ENCODE measurements around the gene GFOD2.

DNA sequence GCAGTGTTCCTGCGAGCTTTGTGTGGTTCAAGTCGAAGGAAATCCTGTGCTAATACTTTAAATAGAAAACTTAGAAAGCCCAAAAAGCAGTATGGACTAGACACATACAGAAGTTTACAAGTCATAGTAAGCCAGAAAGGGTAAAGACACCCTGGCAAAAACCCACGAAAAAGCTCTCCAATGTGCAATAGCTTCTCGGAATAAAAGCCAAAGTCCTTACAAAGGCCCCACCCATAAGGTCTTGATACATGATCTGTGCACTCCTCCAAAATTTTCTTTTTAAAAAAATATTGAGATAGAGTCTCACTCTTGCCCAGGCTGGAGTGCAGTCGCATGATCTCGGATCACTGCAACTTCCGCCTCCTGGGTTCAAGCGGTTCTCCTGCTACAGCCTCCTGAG lies 42.2 kb downstream of the GFOD2 start:
- TF ChIP-seq, protein P1, sequence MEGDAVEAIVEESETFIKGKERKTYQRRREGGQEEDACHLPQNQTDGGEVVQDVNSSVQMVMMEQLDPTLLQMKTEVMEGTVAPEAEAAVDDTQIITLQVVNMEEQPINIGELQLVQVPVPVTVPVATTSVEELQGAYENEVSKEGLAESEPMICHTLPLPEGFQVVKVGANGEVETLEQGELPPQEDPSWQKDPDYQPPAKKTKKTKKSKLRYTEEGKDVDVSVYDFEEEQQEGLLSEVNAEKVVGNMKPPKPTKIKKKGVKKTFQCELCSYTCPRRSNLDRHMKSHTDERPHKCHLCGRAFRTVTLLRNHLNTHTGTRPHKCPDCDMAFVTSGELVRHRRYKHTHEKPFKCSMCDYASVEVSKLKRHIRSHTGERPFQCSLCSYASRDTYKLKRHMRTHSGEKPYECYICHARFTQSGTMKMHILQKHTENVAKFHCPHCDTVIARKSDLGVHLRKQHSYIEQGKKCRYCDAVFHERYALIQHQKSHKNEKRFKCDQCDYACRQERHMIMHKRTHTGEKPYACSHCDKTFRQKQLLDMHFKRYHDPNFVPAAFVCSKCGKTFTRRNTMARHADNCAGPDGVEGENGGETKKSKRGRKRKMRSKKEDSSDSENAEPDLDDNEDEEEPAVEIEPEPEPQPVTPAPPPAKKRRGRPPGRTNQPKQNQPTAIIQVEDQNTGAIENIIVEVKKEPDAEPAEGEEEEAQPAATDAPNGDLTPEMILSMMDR (IDR thresholded peaks at IDR 0.05), result no peak
- TF ChIP-seq POLR2AphosphoS5 (IDR thresholded peaks at IDR 0.05) (no peak), POLR2A (IDR thresholded peaks at IDR 0.05) (no peak), EP300 (IDR thresholded peaks at IDR 0.05) (no peak)
